HG02938 (cell line): Measurements from ENCODE around the gene THOC2.
"Not testable (repeated sequence)": the region's sequence is repeated elsewhere in the genome, so short reads cannot be mapped to it uniquely, and the experiment has no call there.

Experiments
- ATAC-seq: cut with Tn5 transposase; IDR thresholded peaks from one replicate; pipeline ENCODE4 v1.9.1; 2021; ENCODE audit warnings: mild to moderate bottlenecking, moderate library complexity; ENCODE audit not compliant: unreplicated experiment

Gene THOC2

DNA sequence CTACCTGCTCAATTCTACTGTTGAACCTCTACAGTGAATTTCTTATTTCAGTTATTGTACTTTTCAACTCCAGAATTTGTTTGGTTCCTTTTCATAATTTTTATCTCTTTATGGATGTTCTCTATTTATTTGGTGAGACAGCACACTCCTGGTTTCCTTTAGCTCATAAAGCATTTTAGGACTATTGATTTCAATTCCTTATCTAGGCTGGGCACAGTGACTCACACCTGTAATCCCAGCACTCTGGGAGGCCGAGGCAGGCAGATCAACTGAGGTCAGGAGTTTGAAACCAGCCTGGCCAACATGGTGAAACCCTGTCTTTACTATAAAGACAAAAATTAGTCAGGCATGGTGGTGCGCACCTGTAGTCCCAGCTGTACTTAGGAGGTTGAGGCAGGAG, 57.7 kb downstream of the THOC2 start:
- no peak for ATAC-seq

GRCh38 chrX:123673813-123674212, 59.0 kb downstream of the THOC2 start:
- ATAC-seq = peak; percentile 63

DNA sequence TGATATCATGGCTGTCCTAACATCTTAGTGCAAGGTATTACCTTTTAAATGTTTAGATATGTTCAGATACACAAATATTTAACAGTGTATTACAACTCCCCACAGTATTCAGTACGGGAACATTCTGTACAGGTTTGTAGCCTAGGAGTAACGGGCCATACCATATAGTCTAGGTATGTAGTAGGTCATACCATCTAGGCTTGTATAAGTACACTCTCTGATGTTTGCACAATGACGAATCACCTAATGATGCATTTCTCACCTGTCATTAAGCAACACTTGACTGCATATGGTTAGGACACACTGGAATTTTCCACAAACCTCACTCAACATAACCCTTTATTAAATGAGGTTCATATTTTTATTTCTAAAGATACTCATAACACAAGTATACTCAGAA, 67.7 kb downstream of the THOC2 start:
- no peak for ATAC-seq

DNA sequence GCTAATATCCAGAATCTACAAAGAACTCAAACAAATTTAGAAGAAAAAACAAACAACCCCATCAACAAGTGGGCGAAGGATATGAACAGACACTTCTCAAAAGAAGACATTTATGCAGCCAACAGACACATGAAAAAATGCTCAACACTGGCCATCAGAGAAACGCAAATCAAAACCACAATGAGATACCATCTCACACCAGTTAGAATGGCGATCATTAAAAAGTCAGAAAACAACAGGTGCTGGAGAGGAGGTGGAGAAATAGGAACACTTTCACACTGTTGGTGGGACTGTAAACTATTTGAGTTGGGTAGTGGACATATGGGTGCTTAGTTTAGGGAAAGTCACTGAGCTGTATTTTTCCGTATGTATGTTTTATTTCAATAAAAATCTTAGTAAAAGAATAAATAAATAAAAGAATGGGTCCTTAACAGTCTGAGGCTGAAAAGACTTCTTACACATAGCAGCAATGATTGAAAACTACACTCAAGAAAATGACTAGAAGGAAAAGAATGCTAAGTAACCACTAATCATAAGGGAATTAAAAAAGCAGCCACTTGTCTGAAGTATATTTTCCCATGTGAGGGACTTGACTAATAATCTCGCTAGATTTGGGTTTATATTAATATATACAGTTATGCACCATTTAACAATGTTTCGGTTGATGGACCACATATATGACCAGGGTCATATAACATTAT, 68.2 kb downstream of the THOC2 start:
- ATAC-seq = not testable (repeated sequence)

DNA sequence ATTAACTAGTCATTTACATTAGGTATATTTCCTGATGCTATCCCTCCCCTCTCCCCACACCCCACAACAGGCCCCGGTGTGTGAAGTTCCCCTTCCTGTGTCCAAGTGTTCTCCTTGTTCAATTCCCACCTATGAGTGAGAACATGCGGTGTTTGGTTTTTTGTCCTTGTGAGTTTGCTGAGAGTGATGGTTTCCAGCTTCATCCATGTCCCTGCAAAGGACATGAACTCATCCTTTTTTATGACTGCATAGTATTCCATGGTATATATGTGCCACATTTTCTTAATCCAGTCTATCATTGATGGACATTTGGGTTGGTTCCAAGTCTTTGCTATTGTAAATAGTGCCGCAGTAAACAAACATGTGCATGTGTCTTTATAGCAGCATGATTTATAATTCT, 69.1 kb downstream of the THOC2 start:
- ATAC-seq = not testable (repeated sequence)

DNA sequence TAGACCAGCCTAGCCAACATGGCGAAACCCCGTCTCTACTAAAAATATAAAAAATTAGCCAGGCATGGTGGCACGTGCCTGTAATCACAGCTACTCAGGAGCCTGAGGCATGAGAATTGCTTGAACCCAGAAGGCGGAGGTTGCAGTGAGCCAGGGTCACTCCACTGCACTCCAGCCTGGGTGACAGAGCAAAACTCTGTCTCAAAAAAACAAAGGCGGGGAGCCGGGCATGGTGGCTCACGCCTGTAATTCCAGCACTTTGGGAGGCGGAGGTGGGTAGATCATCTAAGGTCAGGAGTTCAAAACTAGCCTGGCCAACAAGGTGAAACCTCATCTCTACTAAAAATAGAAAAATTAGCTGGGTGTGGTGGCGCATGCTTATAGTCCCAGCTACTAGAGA, 76.3 kb downstream of the THOC2 start:
- ATAC-seq = not testable (repeated sequence)

- not testable (repeated sequence) for ATAC-seq
Observed at GRCh38 chrX:123648811-123649181, 84.1 kb downstream of the THOC2 start.

DNA sequence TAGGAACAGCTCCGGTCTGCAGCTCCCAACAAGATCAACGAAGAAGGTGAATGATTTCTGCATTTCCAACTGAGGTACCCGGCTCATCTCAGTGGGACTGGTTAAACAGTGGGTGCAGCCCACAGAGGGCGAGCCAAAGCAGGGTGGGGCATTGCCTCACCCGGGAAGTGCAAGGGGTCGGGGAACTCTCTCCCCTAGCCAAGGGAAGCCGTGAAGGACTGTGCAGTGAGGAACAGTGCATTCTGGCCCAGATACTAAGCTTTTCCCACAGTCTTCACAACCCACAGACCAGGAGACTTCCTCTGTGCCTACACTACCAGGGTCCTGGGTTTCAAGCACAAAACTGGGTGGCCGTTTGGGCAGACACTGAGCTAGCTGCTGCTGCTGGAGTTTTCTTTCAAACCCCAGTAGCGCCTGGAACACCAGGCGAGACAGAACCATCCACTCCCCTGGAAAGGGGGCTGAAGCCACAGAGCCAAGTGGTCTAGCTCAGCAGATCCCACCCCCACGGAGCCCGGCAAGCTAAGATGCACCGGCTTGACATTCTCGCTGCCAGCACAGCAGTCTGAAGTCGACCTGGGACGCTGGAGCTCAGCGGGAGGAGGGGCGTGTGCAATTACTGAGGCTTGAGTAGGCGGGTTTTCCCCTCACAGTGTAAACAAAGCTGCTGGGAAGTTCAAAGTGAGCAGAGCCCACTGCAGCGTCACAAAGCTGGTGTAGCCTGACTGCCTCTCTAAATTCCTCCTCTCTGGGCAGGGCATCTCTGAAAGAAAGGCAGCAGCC, 84.6 kb downstream of the THOC2 start:
- ATAC-seq = no peak

- no peak for ATAC-seq
Observed at GRCh38 chrX:123647244-123647643, 85.6 kb downstream of the THOC2 start.

GRCh38 chrX:123629502-123629901, 103.3 kb downstream of the THOC2 start:
- no peak for ATAC-seq

DNA sequence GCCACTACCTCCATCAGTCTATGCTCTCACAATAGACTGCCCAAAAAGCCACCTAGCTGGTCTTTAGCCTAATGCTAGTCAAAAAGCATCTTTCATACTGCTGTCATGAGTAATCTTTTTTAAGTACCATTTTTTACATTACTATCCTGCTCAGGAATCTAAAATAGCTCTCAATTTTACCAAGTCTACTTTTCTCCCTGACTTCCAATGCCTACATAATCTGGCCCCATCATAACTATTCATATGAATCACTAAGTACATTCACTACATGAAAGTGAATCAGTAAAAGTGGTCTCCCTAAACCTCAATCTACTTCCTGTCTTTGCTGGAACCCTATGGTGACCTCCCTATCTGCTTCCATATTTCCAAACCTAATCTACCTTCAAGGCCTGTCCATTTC, 105.9 kb downstream of the THOC2 start:
- no peak for ATAC-seq

GRCh38 chrX:123625952-123626351, 106.9 kb downstream of the THOC2 start:
- no peak for ATAC-seq

DNA sequence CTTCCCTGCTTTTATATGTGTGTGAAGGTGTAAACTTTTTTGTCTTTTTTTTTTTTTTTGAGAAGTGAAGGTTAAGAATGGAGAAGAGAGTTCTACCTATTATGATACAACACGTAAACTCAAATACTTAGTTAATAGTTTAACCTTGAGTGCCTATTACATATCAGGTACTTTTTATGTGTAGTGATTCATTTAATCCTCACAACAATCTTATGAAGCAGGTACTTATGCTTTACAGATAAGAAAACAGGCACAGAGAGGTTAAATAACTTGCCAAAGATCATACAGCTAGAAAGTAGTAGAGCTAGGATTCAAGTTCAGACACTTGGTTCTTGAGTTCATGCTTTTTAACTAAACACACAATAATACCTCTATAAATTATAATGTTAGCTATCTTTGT, 107.4 kb downstream of the THOC2 start:
- no peak for ATAC-seq

- ATAC-seq = no peak
Observed at GRCh38 chrX:123617007-123617406, 115.8 kb downstream of the THOC2 start.

- ATAC-seq = no peak
Observed at GRCh38 chrX:123610915-123611314, 121.9 kb downstream of the THOC2 start.

GRCh38 chrX:123607806-123608205, 125.0 kb downstream of the THOC2 start:
- no peak for ATAC-seq

DNA sequence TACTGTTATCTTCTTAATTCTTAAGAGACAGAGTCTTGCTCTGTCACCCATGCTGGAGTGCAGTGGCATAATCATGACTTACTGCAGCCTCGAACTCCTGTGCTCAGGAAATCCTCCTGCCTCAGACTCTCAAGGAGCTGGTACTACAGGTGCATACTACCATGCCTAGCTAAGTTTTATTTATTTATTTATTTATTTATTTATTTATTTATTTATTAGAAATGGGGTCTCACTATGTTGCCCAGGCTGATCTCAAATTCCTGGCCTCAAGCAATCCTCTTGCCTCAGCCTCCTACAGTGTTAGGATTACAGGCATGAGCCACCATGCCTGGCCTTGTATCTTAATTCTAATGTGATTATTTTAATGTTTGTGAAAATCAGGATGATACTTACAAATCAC, 125.6 kb downstream of the THOC2 start:
- no peak for ATAC-seq

GRCh38 chrX:123603491-123603890, 129.4 kb downstream of the THOC2 start:
- ATAC-seq = no peak

DNA sequence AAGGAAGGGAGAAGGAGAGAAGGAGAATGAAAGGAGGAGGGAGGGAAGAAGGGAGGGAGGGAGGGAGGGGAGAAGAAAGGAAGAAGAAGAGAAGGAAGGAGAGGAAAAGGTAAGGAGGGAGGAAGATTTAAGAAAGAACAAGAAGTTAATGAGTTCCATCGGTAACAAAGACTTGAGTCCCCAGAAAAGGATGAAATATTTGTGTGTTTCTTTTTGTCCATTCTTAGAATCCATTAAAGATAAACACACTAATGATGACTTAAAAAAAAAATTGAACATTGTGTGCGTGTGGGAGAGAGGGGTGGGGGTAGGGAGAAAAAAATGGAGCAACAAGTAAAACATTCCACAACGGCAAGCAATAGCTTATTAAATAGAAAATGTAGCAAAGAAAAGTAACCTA, 131.4 kb downstream of the THOC2 start:
- ATAC-seq = no peak

DNA sequence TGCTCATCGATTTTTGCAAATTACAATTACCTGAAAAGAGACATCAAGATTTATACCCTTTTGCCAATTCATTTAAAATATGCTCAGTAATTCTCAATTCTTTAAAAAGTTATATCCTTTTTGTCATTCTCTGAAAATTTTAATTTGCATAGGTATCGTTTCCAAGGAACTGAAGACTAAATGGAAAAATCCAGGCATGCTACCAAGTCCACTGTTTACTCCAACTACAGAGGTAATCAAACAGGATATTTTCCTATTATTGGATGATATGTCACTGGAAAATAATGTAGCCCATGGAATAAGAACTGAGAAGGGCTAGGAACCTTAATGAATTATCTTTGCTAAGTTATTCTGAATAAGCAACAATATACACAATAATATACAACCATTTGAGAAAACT, 132.7 kb downstream of the THOC2 start:
- no peak for ATAC-seq

DNA sequence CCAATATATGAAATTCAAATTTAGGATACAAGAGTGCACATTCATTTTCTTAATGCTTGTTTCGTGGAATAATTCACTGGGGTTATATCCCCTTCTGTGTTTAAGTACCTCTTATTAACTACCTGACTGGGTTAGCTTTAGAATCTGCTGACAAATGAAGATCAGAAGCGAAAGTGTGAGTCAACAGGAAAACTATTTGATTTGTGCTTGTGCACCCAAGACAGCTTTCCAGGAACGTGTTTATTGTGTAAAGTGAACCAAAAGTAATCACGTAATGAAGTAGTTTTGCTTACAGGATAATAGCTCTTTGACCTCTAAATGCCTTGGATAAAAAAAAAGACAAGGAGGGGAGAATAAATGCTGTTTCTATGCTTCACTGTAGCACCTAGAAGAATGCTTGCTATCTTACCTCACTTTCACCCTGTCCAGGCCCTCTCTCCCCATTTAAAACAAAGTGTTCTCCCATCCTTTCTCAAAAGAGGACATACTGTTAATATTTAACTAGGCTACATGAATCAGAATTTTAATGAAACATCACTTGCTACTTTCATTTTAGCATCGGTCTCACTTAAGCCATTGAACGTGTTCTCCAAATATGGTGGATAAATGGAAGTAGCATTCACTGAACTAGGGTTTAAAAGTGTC, 141.9 kb downstream of the THOC2 start:
- no peak for ATAC-seq

DNA sequence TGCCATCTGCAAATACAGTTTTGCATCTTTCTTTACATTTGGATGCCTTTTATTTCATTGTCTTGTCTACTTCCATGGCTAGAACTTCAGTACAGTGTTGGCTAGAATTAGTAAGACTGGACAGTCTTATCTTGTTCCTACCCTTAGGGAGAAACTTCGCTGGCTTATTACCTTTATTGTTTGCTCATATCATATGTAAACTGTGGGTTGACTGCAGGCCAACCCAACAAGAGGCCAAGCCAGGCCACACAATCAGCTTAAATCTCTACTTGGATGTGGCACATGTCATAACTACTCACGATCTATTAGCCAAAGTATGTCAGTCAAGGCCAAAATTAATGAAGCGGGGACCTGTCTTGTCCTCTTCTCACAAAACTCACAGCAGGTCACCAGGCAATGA, 144.1 kb downstream of the THOC2 start:
- ATAC-seq = no peak
